SH-SY5Y (cell line): Measurements from ENCODE around the gene C1QTNF8.

Source experiments
- GATA2 ChIP-seq: IDR thresholded peaks from 2 replicates; pipeline ENCODE4 v1.6.1; 2011; ENCODE audit warnings: mild to moderate bottlenecking, low read depth, low read length
- GATA3 ChIP-seq: IDR thresholded peaks from 2 replicates; pipeline ENCODE4 v1.6.1; 2011; ENCODE audit warnings: low read depth, mild to moderate bottlenecking, low read length, moderate library complexity

C1QTNF8 gene

DNA sequence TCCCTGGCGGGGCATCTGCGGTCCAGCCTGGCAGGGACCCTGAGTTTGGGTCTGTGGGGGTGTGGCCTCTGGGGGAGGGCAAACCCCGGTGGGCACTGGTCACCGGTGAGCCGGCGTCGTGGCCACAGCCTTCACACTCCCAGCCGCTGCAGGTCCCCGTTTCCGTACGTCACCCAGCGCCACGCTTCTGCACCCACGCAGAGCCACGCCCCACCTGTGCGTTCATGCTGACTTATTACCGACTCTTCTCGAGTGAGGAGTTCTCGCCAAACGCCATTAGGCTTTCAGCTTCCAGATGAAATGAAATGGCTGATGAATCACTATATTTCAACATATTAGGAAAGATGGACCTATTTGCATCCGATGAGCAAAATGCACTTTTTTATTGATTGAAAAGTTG is 32.3 kb downstream of the C1QTNF8 start:
- TF ChIP-seq GATA2: no peak
- no peak for TF ChIP-seq GATA3

DNA sequence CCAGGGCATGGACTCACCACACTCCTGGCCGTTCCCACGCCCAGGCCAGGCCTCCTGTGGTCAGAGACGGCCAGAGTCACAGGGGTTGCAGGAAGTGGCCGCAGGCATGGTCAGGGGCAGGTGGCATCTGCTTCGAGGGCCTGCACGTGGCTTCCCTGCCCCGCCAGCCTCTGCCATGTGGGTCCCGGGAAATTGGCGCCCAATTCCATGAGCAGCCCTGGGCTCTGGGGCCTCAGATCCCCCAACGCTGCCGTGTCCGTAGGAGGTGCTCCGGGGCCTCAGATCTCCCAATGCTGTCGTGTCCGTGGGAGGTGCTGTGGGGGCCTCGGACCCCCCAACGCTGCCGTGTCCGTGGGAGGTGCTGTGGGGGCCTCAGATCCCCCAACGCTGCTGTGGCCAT is 33.1 kb downstream of the C1QTNF8 start:
- no peak for TF ChIP-seq GATA3
- TF ChIP-seq GATA2: no peak

DNA sequence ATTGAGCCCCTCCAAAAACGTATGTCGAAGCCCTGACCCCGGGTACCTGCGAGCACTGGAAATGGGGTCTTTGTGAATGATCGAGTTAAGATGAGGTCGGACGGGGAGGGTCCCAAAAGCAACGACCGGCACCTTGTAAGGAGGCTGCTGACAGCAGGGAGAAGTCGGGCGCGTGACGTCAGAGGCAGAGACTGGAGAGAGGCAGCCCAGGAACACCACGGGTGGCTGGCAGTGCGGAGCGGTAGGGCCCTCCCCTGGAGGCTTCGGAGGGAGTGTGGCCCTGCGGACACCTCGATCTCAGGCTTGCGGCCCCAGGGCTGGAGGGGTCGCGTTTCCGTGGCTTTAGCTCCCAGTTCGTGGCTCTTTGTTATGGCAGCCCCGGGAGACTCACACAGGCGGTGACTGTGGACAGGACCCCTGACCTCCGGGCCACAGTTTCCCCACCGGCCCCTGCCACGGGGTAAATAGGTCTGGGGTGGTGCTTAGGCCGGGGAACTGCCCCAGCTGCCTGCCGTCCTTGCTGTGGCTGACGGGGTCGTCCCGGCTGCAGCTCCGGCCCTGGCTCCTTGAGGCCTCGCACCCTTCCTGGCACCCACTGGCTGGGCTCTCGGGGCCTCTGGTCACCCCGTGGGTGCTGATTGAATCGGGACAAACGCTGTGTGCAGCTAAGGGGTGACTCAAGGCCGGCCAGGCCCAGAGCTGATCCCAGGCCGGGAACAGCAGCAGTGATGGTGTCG is 34.1 kb downstream of the C1QTNF8 start:
- TF ChIP-seq GATA2: no peak
- no peak for TF ChIP-seq GATA3

DNA sequence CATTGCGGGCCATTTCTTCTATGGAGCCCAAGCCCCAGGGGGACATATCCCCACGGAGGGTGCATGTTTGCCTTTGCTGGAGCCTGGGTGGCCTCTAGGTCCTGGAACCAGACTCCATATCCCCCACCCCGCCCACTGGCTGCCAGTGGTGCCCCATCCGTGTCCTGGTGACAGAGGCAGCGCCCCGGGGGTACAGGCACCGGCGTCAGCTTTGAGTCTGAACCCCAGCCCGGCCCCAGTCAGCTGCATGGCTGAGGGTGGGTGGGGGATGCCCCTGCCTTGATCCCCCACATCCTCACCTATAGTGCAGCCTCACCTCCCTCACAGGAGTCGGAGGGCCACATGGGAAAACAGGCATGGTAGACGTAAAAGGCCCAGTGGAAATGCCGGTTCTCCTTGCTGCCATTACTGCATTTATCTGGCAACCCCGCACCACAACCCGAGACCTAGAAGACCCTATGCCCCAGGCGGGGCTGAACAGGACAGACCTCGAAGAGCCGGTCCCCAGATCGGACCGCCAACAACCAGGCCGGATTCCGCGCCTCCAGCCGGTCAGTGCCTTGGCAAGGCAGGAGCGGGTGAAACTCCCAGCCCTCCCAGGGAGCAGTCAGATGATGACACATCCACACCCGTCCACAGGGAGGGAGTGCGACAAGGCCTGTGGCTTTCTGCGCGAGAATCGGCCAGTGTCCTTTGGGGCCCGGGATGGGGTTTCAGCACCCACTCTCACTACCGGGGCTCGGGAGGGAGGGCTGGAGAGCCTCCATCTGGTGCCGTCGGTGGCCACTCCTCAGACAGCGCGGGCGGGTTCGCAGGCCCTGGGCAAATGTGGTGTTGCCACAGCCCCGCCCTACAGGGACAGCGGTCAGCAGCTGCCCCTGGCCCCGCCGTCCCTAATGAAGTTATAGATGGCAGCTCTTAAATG is 35.4 kb downstream of the C1QTNF8 start:
- TF ChIP-seq GATA2: no peak
- no peak for TF ChIP-seq GATA3

DNA sequence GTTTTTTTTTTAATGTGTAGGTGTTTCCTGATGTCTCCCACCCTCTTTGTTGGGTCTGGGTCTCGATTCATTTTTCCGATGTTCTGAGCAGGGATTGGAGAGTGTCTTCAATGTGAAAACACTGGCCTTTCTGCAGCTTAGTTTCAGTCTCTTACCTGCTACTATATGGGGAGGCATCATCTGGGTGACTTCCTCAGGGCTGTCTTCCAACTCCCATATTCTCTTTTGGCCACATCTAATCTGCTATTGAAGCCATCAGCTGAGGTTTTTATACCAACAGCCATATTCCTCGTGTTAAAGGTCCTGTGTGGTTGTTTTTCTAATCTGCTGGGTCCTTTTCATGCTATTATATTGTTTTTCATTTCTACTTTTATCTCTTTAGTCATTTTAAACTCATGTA is 36.7 kb downstream of the C1QTNF8 start:
- no peak for TF ChIP-seq GATA3
- TF ChIP-seq GATA2: no peak

DNA sequence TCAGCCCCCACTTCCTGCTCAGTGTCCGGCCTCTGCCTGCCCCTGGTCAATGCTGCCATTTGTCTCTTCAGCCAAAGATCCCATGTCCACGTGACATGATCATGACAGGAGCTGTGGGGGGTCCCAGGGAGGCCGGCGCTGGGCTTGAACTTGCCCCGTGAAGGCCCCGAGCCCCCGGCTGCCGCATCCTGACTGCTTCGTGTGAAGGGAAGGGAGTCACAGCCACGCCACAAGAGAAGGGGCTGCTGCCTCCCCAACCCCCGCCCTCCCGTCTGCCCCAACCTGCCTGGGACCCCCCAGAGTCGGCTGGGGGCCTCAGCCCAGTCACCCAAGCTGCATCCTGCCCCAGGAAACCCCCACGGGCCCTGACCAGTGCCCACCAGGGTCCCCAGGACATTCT is 37.8 kb downstream of the C1QTNF8 start:
- no peak for TF ChIP-seq GATA3
- no peak for TF ChIP-seq GATA2

DNA sequence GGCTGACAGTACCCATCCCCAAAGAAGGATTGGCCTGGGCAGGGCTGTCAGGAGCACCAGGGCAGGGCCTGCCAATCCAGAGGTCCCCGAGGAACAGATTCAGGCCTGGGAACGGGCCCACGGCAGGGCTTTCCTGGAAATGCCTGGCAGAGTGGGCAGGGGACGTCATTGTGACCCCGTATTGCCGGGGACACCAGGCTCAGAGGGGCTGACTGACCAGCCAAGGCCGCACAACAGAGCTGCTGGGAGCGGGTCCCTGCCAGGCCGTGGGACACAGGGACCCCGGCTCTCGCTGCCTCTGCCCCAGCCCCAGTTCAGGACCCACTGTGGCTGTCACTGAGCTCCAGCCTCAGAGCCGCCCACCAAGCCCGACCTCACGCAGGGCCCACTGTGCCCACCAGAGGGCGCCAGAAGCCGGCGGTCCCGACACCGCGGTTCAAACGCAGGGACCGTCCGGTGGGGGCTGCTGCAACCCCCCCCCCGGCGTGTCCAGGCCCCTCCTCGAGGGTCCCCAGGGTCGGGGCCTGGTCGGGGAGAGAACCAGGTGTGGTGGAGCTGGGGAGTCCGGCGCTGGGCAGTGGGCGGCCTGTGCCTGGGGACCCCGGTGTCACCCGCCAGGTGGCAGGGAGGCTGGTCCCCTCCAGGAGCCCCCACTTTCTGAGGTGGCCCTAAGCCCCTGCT is 38.7 kb downstream of the C1QTNF8 start:
- TF ChIP-seq GATA3 (no peak), GATA2 (no peak)

DNA sequence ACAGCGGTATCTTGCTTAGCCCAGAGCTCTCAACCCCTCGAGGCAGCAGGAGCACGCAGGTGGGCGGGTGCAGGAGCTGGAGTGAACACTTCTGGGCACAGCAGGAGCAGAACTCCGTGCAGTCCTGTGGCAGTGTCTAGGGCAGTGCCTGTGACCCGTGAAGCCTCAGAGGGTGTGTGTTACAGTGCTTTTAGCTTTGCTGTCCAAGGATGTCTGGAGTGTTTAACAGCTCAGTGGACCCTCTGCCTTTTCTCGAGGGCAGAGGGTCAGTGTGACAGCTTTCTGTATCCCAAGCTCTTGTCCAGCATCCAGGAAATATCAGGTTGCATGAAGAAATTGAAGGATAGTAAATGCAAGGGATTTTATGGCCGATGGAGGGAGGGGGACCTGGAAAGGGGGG is 39.8 kb downstream of the C1QTNF8 start:
- TF ChIP-seq GATA3 (no peak), GATA2 (no peak)

DNA sequence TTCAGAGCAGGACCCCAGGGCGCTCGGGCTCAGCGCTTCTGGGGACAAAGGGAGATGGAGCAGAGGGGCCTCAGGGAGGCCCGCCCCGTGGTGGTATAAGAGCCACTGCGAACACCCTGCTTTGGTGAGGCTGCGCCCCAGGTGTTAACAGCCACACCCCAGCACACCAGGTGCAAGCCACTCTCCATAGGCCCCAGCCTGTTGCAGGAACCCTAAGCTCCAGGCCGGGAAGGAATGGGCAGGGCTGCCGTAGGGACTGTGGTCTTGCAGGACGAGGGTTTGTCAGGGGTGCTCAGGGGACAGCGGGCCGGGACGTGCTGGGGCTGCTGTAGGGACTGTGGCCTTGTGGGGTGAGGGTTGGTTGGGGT is 40.5 kb downstream of the C1QTNF8 start:
- no peak for TF ChIP-seq GATA2
- TF ChIP-seq GATA3: no peak

DNA sequence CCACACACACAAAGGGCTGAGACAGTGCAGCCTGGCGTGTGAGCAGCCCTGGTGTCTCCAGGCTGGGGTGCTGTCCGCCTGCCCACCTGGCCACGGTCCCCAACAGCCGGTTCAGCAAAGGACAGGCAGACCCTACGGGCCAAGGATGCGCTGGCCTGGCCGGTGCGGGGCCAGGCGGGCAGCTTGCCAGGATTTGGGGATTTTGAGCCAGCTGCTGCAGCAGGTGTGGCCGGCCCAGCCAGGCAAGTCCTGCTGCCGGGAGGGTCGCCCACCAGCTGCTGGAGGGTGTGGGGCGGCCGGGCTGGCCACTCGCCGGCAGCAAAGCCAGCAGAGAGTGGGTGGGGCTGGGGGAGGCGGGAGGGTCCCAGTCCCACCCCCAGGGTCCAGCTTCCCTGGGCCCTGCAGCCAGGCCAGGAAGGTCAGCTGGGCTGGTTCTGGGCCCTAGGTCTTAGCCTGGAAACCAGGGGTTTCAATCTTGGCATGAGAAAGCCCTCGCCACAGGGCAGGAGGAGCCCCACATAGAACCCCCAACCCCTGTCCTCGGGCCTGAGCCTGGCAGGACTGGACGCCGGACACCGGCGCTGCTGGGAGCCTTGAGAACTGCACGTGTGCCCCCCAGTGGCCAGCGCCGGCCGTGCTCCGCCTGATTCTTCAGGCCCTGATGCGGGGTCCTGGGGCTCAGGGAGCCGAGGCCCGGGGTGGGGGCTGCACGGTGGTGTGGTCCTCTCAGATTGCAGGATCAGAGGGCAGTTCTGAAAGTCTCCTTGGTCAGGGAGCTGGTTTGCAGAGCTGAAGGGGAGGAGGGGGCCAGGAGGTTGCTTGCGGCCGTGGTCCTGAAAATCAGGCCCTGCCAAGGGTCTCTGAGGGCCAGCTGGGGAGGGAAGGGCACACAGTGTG is 41.1 kb downstream of the C1QTNF8 start:
- TF ChIP-seq GATA3 (no peak), GATA2 (no peak)

DNA sequence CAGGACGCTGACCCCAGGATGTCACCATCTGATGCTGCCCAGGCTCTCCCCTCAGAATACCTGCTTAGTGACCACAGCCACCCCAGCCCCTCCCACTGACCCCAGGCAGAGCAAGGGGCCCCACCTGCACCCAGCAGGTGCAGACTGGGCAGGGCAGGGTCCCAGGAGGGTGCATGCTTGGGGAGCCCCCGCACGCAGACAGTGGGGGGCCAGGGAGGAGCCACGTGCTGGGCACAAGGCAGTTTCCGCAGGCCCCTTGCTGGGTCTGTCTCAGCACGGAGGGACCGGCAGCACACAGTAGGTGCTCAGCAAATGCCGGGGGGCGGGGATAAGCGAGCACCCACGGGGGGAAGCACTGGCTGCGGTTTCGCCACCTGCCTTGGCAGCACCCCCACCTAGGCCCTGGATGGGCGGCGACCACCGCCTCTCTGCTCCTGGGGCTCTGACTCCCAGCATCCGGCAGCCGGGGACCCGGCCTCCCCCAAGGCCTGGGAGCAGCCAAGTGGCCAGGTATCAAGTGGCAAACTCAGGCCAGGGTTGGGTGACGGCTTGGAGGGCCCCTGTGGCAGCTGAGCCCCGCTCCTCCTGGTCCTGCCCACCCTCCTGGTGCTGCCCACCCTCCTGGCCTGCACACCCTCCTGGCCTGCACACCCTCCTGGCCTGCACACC is 42.2 kb downstream of the C1QTNF8 start:
- TF ChIP-seq GATA2 (no peak), GATA3 (no peak)

DNA sequence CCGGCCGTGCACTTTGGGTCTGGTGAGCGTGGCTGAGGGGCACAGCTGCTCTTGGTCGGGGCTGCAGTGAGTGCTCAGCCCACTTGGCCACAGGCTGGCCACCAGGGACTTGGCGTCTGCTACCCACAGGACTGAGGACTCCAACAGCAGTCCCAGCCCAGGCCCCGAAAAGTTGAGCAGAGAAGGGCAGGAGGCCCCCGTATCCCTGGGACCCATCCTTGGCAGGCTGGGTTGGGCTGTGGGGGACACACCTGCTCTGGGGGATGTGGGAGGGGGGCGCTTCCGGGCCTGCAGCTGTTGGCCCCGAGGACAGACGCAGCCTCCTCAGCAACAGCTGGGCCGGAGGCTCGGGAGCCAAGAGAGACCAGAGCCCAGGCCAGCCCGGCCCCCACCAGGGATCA is 42.9 kb downstream of the C1QTNF8 start:
- no peak for TF ChIP-seq GATA2

DNA sequence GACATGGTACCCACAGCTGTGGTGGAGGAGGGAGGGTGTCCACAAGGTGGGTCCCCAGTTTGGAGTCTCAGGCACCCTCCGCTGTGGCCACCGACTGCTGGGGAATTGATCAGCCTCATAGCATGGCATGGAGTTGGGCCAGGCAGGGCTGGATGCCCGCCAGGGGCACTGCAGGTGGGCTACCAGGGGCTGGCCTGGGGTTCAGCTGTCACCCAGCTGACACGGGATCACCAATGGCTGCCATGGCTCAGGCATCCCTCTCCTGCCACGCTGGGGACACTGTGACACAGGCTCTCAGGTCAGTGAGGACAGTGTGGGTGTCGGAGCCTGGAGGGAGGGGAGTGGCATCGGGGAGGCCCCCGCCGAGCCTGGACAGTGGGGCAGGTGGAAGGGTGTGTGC is 43.3 kb downstream of the C1QTNF8 start:
- TF ChIP-seq GATA3 (no peak), GATA2 (no peak)
